ENCODE measurements around the gene KIAA0930.
"Not testable (repeated sequence)": the region's sequence is repeated elsewhere in the genome, so short reads cannot be mapped to it uniquely, and the experiment has no call there.

KIAA0930 gene

DNA sequence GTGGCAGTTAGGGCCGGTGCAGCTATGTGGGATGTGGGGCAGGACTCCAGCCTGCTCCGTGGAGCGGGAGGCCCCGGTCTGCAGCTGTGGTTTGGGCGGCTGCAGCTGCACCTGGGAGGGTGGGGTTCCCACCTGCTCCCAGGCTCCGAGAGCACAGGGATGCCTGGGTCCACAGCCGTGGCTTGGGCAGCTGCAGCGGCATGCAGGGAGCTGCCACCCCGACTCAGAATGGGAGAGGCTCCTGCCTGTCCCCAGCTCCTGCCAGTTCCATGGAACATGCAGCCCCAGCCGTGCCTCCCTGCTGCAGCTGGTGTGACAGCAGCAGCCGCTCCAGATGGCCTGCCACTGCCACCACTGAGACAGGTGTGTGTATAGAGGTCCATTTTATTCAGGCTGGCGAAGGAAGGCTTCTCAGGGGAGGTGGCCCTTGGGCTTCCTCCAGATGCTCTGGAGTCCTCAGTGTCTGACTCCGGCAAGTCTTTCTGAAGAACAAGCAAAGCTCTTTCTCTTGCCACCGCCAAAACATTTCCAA lies 22.3 kb upstream of the KIAA0930 start:
- DNase-seq, result no peak

DNA sequence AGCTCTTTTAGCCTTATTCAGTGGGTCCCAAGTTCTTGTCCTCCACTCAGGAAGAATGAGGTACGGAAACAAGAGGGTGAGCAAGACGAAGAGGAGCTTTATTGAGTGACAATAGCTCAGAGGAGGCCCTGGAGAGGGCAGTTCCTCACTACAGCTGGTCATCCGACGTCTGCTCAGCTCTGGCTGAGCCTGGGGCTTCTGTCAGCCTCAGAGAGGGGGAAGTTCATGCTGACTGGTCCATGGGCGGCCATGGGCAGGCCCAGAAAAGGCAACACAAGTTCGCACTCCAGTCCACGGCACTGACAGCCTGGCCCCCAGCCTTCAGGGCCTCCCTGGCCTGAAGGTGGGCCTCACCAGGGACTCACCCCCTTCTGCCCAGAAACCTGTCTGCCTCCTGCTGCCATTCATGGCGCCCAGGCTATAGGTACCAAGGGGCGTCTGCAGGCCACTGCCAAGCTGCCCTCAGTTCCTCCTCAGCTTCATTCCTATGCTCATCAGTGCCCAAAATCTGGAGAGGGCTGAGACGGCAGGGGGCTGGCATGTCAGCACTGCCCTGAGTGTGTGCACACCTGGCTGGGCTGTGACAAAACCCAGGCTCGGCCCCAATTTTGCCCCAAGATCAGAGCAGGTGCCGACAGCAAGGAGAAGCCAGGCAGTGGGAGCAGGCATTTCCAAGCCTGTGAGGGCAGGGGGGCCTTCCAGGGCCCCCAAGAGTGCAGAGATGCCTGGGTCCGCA lies 21.7 kb upstream of the KIAA0930 start:
- peak; percentile 78 to 89 (median 85) for DNase-seq

DNA sequence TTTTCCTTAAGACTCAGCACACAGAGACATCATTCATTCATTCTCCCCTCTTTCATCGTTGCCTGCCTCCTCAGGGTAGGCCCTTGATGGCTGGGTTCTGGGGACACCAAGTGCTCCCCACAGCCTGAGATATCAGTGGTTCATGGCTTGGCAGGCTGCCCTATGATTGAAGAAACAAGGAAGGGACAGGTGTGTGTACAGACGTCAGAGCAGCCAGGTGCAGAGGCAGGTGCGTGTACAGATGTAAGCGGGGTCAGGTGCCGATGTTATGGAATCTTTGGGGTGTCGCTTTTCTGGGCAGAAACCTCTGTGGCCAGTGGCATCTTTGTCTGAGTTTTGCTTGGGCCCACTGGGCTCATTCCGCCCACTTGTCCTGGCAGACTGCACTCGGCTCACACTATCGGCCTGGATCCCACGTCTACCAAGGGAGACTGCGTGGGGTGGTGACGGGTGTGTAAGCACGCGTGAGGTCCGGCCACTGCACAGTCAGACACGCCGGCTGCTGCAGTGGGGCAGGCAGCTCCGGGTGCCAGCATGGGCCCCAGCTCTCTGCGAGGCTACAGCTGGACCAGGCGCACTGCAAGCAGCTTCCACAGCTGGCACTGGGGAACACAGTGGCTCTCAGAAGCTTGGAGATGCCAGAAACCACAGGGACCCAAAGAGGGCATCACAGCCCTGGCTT lies 20.9 kb upstream of the KIAA0930 start:
- no peak for DNase-seq

DNA sequence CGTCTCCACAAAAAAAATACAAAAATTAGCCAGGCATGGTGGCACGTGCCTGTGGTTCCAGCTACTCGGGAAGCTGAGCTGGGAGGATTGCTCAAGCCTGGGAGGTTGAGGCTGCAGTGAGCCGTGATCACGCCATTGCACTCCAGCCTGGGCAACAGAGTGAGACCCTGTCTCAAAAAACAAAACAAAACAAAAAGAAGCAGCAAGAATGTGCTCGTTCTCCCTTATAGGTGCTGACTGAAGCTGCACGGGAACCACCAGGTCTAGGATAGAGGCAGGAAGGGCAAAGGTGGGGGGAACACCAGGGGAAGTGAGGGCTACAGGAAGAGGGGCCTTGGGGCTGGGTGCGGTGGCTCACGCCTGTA lies 19.7 kb upstream of the KIAA0930 start:
- not testable (repeated sequence) for DNase-seq

DNA sequence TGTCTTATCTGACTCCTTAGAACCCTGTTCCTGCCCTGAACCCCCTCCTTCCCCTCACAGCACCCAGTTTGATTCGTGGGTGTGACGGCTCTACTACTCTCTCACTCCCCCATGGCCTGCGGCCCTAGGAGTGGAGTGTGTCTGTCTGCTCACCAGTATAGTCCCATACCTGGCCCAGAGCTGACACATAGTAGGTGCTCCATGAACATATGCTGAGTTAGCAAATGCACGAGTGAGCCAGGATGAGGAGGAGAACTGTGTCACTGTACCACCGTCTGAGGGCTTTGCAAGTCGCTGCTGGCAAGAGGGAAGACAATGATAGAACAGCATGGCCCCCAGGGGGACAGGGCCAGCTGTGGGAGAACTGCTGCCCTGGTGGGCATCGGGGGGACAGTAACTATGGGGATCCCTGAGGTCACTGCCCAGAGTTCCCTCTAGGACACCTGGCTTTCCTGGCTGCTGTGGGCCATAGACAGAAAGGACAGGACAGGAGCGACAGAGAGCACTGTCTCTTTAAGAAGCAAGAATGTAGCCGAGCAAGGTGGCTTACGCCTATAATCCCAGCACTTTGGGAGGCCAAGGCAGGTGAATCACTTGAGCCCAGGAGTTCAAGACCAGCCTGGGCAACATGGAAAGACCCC lies 19.2 kb upstream of the KIAA0930 start:
- no peak for DNase-seq

DNA sequence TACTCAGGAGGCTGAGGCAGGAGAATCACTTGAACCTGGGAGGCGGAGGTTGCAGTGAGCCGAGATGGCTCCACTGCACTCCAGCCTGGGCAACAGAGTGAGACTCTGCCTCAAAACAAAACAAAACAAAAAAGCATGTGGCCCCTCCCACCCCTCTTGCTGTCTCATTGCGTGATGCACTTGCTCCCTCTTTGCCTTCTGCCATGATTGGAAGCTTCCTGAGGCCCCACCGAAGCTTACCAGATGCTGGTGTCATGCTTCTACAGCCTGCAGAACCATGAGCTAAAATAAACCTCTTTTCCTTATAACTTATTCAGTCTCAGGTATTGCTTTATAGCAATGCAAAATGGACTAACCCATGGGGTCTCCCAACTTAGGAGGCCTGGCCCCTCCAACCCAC lies 17.2 kb upstream of the KIAA0930 start:
- not testable (repeated sequence) for DNase-seq

DNA sequence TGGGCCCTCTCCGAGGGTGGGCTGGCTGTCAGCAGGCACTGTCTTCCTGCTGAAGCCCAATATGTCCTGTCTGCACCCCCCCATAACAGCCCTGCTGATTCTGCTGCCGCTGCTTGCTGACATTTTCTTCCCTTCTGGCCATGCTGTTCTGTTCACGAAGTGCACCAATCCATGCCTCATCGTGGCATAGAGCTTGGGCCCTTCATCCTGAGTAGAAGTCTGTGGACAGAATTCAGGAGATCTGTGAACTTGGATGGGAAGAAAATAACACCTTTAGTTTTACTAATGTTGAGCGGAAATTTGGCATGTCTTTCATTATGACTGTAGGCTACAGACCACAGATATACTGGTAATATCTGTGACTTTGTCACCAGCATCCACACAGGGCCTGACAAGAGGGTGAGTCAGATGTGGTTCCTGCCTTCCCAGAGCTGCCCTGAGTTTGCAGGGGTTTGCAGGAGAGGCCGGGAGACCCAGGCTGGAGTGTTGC lies 14.1 kb upstream of the KIAA0930 start:
- DNase-seq, result no peak

DNA sequence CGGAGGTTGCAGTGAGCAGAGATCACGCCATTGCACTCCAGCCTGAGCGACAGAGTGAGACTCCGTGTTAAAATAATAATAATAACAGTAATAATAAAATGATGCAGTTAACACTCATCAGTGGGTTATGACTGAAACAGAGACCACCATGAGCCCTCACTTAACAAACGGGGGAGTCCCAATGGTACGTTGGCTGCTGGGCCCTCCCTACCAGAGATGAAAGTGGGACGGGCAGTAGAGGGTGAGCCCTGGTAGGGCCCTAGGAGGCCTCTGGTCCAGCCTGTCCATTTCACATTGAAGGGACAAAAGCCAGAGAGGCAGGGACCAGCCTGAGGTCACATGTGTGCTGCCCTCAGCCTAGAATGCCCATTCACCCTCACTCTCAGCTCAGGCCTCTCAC lies 13.7 kb upstream of the KIAA0930 start:
- no peak for DNase-seq

DNA sequence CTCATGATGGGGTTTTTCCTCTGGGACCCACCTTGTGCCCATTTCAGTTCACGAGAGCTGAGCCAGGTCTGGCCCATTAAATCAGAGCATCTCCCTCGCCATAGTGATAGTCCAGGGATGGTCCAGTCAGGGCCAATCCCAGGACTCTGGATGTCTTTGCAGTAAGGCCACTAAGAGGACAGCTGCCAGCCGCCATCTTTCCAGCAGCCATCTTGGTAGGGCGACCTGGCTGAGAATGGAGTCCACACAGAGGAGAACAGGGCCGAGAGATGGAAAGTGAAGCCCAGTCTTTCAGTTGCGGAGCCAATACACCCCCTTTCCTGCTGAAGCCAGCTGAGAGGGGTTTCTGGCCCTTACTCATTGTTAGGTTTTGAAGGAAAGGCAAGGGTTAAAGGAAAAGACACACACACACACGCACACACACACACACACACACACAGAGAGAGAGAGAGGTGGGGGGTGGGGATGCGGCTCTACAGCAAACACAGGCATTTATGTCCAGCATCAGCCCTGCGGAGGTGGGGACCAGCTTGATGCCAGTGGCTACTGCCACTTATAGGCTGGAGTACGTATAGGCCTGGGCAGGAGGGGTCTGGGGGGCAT lies 12.4 kb upstream of the KIAA0930 start:
- no peak for DNase-seq

DNA sequence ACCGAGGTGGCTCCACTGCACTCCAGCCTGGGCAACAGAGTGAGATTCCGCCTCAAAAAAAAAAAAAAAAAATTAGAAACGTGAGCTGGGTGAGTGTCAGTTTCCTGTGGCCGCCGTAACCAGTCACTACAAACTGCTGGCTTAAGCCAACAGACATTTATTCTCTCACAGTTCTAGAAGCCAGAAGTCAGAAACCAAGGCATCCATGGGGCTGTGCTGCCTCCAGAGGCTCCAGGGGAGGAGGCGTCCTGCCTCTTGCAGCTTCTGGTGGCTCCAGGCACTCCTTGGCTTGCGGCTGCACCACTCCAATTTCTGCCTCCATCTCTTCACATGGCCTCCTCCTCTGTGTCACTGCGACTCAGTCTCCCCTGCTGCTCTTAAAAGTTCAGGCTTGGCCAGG lies 11.1 kb upstream of the KIAA0930 start:
- no peak for DNase-seq

DNA sequence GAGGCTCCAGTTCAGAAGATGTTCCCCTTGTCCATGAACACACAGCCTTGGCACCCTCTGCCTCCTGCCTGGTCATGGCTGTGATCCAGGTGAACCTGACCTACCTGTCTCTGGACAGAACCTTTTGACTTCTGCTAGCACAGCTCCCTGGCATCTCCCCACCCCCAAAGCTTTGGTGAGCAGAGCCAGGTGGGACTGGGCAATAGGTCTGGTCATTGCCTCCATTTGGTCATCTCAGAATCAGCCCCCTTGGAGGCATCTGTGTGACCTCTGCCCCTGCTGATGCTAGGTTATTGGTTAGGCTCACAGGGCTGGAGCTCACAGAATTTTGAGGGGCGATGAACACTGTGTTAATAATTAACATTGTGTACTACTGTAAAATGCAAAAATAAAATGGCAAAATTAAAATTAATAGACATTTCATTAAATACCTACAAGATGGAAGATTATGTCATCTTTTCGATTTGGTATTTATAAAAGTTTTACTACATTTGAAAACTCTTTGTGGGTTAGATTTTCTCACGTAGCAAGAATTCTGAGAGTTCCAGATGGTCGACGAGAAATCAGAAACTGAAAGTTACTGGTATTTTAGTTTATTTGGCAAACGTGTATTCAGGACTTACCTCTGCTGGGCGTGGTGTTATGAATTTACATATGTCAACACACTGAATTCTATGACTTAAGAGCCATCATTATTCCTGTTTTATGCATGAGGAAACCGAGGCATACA lies 8.3 kb upstream of the KIAA0930 start:
- no peak for DNase-seq

DNA sequence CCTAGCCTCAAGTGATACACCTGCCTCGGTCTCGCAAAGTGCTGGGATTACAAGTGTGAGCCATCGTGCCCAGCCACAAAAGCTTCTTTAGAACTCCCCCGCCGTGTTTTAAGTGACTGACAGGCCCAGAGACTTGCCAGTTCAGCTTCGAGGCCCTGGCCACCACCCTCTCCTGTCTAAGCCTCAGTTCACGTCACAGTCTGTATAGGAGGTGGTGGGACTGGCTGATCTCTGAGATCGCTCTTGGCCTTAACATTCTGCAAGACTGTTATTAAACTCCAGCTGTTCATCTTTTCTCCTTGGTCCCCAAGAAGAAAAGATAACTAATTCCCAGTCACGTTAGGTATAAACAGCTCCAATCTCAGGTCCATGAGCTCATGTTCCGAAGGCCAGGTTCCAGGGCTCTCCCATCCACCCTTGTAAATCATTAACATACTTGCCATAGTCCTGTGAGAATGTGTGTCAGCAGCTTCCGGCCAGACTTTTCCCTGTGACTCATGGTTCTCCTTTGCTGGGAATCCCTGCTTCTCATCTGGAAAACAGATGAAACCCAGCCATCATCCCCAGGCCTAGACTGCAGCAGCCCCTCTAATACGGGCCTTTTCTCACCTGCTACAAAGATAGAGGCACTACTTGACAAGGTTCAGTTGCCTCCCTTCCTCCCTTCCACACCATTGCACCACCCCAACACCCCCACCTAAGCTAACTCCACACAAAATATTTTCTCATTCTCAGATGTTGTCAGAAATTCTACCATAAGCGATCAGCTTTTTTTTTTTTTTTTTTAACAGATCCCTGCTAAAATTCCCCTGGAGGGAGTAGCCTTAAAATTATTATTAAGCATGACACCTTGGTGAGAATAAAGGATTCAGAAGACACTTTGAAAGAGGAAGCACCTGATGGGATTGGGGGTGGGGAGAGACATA lies 5.6 kb upstream of the KIAA0930 start:
- peak in 3 of 4 experiments; percentile 36 to 46 (median 43) for DNase-seq

DNA sequence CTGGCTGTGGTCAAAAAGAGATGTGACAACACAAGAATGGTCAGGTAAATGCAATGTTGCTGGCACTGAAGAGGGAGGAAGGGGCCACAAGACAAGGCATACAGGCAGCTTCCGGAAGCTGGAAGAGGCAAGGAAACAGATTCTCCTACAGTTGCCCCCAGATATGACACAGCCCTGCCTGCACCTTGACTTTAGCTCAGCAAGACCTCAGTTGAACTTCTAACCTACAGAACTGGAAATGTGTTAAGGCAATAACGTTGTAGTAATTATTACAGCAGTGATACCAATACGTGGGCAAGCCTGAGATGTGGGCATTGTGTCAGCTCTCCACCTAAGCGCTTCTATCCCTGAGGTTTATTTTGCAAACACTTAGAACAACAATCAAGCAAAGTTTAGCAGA lies 4.2 kb upstream of the KIAA0930 start:
- peak in 2 of 4 experiments; percentile 7 to 40 for DNase-seq

DNA sequence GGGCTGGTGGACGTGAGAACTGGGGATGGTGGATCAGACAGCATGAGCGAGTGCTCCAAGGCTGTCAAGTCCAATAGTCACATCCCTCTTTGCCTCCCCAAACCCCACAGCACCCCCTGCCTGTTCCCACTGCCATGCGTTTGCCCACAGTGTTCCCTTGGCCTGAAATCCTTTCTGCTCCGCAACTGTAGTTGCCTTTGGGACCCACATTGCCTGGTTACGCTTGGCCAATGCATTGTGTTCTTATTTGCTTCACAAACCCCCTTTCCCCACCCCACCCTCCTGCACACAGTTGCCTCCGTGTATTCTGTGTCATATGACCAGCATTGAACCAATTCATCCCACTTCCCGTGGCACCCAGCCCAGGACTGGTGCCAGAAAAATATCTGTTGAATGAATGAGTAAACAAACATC lies 2.1 kb upstream of the KIAA0930 start:
- peak; percentile 39 to 63 (median 54) for DNase-seq

DNA sequence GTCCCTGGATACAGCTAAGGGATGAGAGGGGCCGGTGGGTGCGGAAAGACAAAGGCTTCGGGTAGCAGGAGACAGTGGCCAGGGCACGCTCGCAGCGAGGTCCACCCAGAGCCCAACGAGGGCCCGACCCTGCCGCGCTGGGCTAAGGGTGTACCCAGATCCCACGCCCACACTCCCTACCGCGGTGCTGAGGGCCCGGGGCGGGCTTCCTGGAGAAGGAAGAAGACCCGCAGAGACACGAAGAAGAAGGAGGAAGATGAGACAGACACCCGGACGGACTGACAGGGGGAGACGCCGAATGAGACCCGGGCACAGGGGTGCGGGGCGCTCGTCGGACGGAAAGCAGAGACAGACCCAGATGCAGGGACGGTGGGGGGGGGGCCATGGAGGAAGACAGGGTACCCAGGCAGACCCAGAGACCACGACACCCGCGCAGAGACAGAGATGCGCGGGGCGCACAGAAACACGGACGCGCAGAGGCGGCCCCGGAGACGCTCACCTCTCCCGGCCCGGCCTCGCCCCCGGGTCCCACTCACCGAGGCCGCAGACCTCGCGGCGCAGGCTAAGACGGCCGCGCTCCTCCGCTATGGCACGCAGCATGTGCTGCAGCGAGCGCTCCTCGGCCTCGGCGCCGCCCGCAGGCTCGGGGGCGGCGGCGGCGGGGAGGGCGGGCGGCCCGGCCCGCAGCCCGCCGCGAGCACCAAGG lies 437 bp downstream of the KIAA0930 start:
- DNase-seq, result peak; percentile 73 to 90 (median 85)

DNA sequence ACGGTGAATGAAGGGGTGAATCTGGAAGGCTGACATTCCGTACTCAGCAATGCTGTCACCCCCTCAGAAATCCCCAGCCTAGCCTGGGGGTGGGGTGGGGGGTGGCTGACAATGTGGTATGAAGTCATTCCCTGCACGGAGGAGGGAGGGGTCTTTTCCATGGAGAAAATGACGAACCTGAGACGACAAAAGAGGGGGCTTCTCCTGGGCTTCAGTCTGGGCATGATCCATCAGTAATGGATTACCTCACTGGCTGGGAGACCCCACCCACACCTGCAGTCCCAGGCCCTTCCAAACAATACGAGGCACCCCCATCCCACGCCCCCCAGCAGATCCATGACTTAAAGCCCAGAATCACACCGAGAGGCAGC lies 1.0 kb downstream of the KIAA0930 start:
- DNase-seq, result no peak

DNA sequence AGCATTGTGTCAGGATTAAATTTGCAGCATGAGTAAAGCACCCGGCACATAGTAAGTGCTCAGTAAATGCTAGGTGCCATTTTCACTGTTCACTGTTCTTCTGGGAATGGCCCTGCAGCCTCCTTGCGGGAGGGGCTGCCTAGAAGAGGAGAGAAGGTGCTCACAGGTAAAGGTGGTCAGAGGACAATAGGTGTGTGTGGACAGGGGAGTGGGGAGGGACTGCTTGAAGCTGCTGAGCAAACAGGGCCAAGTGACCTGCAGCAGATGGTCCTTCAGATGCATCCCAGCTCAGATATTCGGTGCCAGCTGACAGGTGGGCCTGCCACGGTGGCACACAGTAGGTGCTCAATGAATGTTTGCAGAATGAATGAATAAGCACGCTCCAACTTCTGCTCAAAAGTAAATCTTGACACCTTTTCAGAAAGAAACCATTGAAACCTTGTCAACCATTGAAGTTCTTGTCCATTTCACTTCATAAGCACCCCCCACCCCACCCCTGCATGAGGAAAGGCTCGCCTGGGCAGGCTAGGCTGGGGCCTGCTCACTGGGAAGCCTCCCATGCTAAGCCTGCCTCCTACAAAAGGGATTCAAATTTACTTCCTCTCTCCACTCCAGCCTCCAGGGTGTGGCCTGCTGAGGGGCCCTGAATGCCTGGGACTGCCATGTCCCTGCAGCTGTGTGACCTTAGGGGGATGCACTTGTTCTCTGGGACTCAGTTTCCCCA lies 1.6 kb downstream of the KIAA0930 start:
- DNase-seq, result peak; percentile 70 to 87 (median 84)

DNA sequence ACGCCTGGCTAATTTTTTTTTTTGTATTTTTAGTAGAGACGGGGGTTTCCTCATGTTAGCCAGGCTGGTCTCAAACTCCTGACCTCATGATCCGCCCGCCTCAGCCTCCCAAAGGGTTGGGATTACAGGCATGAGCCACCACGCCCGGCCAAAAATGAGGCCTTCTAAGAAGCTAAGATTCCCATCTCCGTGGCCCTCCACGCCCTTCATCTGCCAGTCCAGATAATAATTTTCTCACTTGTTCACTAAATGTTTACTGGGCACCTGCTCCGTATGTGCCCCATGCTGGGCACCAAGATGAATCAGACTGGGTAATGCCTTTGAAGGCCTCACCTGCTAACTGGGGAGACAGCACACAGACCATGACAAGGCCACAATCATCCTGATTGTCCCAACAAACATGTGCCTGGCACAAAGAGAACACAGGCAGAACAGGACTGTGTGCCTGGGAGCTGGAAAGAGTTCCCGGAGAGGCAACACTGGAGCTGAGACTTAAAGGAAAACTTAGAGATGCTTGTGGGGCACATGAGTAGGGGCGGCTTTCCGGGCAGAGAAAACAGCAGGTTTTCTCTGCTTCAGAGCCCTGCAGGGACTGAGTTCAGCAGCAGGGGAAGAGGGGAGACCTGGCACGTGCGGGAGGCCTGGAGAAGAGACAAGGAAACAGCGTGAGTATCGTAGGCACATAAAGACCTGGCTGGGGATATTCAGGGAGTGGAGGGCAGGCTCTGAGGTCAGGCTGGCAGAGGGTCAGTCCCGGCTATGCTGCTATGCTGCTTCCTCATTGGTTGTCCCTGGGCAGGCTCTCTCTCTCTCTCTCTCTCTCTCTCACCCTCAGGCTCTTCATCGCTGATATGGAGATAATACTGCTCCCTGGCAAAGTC lies 2.4 kb downstream of the KIAA0930 start:
- DNase-seq, result peak in 2 of 4 experiments; percentile 53 to 55
